ENCODE measurements around the gene OTUB1. TPM values are rescaled to one million over a fixed set of nuclear protein-coding genes. Genes with fewer than 3 reads are reported as not detected.
"Not testable (repeated sequence)": the region's sequence is repeated elsewhere in the genome, so short reads cannot be mapped to it uniquely, and the experiment has no call there.

OTUB1 gene
- total RNA-seq, 1 experiment from 2014 or later: 56.0 TPM

DNA sequence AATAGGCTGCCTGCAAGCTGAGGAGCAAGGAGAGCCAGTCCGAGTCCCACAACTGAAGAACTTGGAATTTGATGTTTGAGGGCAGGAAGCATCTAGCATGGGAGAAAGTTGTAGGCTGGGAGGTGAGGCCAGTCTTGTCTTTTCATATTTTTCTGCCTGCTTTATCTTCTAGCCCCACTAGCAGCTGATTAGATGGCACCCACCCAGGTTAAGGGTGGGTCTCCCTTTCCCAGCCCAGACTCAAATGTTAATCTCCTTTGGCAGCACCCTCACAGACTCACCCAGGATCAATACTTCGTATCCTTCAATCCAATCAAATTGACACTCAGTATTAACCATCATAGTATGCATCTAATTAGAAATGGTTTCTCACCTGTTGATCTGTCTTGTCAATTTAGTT lies 16.8 kb upstream of the OTUB1 start:
- no peak for DNase-seq (ENCODE audit: unreplicated experiment)
- Mint-ChIP-seq H3K27me3 (ENCODE audit: insufficient read depth, unreplicated experiment) (no peaks in the 10 kb centered on the region), H3K4me1 (ENCODE audit: insufficient read depth, unreplicated experiment) (no peaks in the 10 kb centered on the region), H3K9me3 (ENCODE audit: unreplicated experiment) (no peaks in the 10 kb centered on the region), H3K36me3 (ENCODE audit: insufficient read depth, unreplicated experiment) (no peaks in the 10 kb centered on the region), H3K27ac (ENCODE audit: low read depth, unreplicated experiment) (no peak overlapping the region), H3K4me3 (ENCODE audit: unreplicated experiment) (no peak overlapping the region)
- BruUV-seq (replicated peaks): no TSS peak
- TF ChIP-seq, protein P1, sequence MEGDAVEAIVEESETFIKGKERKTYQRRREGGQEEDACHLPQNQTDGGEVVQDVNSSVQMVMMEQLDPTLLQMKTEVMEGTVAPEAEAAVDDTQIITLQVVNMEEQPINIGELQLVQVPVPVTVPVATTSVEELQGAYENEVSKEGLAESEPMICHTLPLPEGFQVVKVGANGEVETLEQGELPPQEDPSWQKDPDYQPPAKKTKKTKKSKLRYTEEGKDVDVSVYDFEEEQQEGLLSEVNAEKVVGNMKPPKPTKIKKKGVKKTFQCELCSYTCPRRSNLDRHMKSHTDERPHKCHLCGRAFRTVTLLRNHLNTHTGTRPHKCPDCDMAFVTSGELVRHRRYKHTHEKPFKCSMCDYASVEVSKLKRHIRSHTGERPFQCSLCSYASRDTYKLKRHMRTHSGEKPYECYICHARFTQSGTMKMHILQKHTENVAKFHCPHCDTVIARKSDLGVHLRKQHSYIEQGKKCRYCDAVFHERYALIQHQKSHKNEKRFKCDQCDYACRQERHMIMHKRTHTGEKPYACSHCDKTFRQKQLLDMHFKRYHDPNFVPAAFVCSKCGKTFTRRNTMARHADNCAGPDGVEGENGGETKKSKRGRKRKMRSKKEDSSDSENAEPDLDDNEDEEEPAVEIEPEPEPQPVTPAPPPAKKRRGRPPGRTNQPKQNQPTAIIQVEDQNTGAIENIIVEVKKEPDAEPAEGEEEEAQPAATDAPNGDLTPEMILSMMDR (IDR thresholded peaks at IDR 0.05; ENCODE audit: unreplicated experiment): no peak
- ChIA-PET CTCF (interaction anchor here (0.6 kb wide), 2 partner anchors 180 to 1101 kb away, joined by 3 to 4 read pairs; no protein-coding TSS in a partner anchor), POLR2A (interaction anchor here (1.0 to 1.3 kb wide), 2 partner anchors 12 to 15 kb away, joined by 3 to 5 read pairs; no protein-coding TSS in a partner anchor)
- intact Hi-C loops (cut with micrococcal nuclease): no loop called here

DNA sequence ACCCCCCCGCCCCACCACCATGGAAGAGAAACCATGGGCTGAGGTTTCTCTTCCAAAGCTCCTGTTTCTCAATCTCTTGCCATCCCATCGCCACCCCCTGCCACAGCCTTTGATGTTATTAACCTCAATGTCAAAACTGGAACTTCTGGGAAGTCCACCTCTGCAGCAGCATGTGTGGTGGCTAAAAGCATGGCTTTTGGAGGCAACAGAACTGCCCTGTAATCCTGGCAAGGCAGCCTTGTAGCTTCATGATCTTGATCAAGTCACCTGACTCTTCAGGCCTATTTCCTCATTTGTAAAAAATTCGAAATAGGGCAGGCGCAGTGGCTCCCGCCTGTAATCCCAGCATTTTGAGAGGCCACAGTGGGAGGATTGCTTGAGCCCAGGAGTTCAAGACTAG lies 15.3 kb upstream of the OTUB1 start:
- ChIA-PET CTCF (interaction anchor here (0.5 to 0.6 kb wide), 2 partner anchors 148 to 214 kb away, joined by 3 to 6 read pairs; no protein-coding TSS in a partner anchor), POLR2A (no interaction called here)
- Mint-ChIP-seq H3K27me3 (ENCODE audit: insufficient read depth, unreplicated experiment) (no peaks in the 10 kb centered on the region), H3K27ac (ENCODE audit: low read depth, unreplicated experiment) (no peak overlapping the region), H3K9me3 (ENCODE audit: unreplicated experiment) (no peaks in the 10 kb centered on the region), H3K36me3 (ENCODE audit: insufficient read depth, unreplicated experiment) (peaks cover 3% of the 10 kb centered on the region), H3K4me3 (ENCODE audit: unreplicated experiment) (no peak overlapping the region), H3K4me1 (ENCODE audit: insufficient read depth, unreplicated experiment) (peaks cover 3% of the 10 kb centered on the region)
- no peak for DNase-seq (ENCODE audit: unreplicated experiment)
- intact Hi-C loops (cut with micrococcal nuclease): no loop called here
- BruUV-seq (replicated peaks): no TSS peak
- TF ChIP-seq, protein P1 (IDR thresholded peaks at IDR 0.05; ENCODE audit: unreplicated experiment): no peak

DNA sequence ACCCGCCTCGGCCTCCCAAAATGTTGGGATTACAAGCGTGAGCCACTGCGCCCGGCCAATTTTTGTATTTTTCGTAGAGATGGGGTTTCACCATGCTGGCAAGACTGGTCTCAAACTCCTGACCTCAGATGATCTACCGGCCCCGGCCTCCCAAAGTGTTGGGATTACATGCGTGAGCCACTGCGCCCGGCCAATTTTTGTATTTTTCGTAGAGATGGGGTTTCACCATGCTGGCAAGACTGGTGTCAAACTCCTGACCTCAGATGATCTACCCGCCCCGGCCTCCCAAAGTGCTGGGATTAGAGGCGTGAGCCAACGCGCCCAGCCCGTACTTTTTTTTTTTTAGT lies 12.4 kb upstream of the OTUB1 start:
- POLR2A ChIA-PET: interaction anchor here (0.7 to 3.2 kb wide), 16 partner anchors 9 to 1247 kb away, joined by 3 to 36 read pairs (median 4); partner anchors contain the start of genes HNRNPUL2, MARK2, NAA40 and OTUB1
- peak overlapping the region; percentile 99 for H3K27ac Mint-ChIP-seq (ENCODE audit: low read depth, unreplicated experiment)
- H3K4me1 Mint-ChIP-seq (ENCODE audit: insufficient read depth, unreplicated experiment); H3K9me3 Mint-ChIP-seq (ENCODE audit: unreplicated experiment); intact Hi-C loops (cut with micrococcal nuclease); BruUV-seq (replicated peaks); DNase-seq (ENCODE audit: unreplicated experiment); H3K27me3 Mint-ChIP-seq (ENCODE audit: insufficient read depth, unreplicated experiment): not testable (repeated sequence)
- H3K36me3 Mint-ChIP-seq (ENCODE audit: insufficient read depth, unreplicated experiment): peaks cover 30% of the 10 kb centered on the region
- CTCF ChIA-PET: interaction anchor here (0.8 kb wide), 1 partner anchor 102 kb away, joined by 5 read pairs; no protein-coding TSS in a partner anchor
- H3K4me3 Mint-ChIP-seq (ENCODE audit: unreplicated experiment): peak overlapping the region; percentile 99

DNA sequence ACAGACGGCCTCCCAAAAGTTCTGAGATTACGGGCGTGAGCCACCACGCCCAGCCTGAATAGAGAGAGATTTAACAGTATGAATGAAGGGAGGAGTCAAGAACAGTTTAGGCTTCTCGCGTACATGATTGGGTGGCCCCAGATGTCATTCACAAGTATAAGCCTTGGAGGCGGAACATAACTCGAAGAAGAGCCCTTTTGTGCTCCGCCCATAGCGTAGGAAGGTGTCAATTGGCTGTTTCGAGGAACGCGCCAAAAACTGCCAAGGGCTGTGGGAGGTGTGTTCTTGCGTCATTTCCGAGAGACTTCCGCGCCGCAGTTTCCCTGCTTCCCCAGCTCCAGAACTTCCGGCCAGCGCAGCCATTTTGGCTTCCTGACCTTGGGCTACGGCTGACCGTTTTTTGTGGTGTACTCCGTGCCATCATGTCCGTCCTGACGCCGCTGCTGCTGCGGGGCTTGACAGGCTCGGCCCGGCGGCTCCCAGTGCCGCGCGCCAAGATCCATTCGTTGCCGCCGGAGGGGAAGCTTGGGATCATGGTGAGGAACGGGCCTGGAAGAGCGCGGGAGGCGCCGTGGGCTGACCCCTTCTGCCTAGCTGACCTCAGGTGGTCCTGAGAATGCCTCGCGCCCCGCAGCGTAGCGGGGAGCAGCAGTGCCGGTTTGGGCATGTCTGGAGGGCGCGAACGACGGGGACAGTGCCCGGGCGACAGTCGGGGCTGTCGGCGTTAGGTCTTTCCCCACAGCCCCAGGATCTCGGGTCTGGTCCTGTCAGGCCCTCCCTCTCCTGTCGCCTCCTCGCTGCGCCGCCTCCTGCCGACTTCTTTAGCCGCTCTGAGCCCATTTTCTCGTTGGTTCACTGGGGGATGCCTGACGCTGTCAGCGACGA lies 11.7 kb upstream of the OTUB1 start, which contains the start of gene COX8A:
TSS of gene COX8A (plus strand) at position 362 of the 885 bp plus-strand sequence. CDS start at position 423, 61 bp downstream.
- TF ChIP-seq, protein P1 (IDR thresholded peaks at IDR 0.05; ENCODE audit: unreplicated experiment): no peak
- H3K27ac Mint-ChIP-seq (ENCODE audit: low read depth, unreplicated experiment): peak within 1 kb of the TSS; percentile 99
- BruUV-seq (replicated peaks): TSS peak; percentile 74
- H3K4me3 Mint-ChIP-seq (ENCODE audit: unreplicated experiment): peak within 1 kb of the TSS; percentile 99
- intact Hi-C loops (cut with micrococcal nuclease): no loop called here
- H3K27me3 Mint-ChIP-seq (ENCODE audit: insufficient read depth, unreplicated experiment): no peaks in the 10 kb centered on the region
- peaks cover 6% of the 10 kb centered on the region for H3K4me1 Mint-ChIP-seq (ENCODE audit: insufficient read depth, unreplicated experiment)
- POLR2A ChIA-PET: interaction anchor here (0.6 to 3.2 kb wide), 22 partner anchors 10 to 1247 kb away, joined by 3 to 36 read pairs (median 4); partner anchors contain the start of genes HNRNPUL2, MARK2, NAA40 and OTUB1
- CTCF ChIA-PET: interaction anchor here (0.6 to 0.8 kb wide), 3 partner anchors 9 to 148 kb away, joined by 4 to 5 read pairs (median 5); no protein-coding TSS in a partner anchor
- peaks cover 30% of the 10 kb centered on the region for H3K36me3 Mint-ChIP-seq (ENCODE audit: insufficient read depth, unreplicated experiment)
- no peaks in the 10 kb centered on the region for H3K9me3 Mint-ChIP-seq (ENCODE audit: unreplicated experiment)
- DNase-seq (ENCODE audit: unreplicated experiment): peak; percentile 100
